ENCODE results near the gene SHOC2. TPM values are rescaled to one million over a fixed set of nuclear protein-coding genes. Genes with fewer than 3 reads are reported as not detected.

Gene SHOC2
- total RNA-seq, 1 experiment from 2014 or later: 23.7 TPM

DNA sequence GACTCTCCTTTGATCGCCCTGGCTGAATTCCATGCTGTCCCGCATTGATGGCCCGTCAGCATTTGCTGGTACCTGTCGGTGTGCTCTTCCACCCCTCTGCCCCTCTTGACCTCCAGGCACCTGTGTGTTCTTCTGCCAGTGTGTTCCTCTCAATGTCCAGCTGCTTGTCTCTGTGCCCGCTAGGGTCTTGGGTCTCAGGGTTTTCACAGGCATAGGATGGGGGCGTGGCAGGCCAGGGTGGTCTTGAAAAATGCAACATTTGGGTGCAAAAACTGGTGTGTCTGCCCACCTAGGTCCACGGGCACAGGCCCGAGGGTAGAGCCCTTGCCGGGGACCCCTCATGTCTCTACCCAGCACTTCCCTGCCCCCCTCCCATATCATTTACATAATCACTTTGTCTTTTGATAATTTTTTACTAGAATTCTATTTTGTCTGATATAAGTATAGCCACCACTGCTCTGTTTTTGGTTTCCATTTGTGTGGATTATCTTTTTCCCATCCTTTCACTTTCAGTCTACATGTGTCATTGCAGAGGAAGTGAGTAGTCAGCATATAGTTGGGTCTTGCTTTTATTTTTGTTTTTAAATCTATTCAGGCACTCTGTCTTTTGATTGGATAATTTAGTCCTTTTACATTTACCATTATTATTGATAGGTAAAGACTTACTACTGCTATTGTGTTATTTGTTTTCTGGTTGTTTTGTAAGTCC, 110.8 kb downstream of the SHOC2 start:
- H4K8ac ChIP-seq (replicated peaks; ENCODE audit: insufficient read length, low read depth, low read length): no peak overlapping the region
- no peak overlapping the region for H2BK120ac ChIP-seq (ENCODE audit: low read depth, low read length, poor library complexity, severe bottlenecking)
- no peak overlapping the region for H3K4ac ChIP-seq (ENCODE audit: low read depth, low read length)
- no peak overlapping the region for H2BK15ac ChIP-seq (ENCODE audit: low read depth, low read length)
- H3K27ac ChIP-seq (ENCODE audit: insufficient read length, low read depth, low read length): no peak overlapping the region
- no peak overlapping the region for H2BK20ac ChIP-seq (ENCODE audit: low read depth, low read length, poor library complexity, severe bottlenecking)
- DNase-seq: no peak
- no peak overlapping the region for H3K23ac ChIP-seq (ENCODE audit: insufficient read length, low read depth, low read length)
- H3K4me1 ChIP-seq (ENCODE audit: insufficient read depth, low read length): no peaks in the 10 kb centered on the region
- no CpG with 5 or more reads among the region's 9 CpGs for WGBS (ENCODE audit: extremely low coverage, insufficient read length, low lambda C conversion rate)
- no peaks in the 10 kb centered on the region for H3K79me2 ChIP-seq (ENCODE audit: insufficient read depth, low read length)
- H3K9ac ChIP-seq (ENCODE audit: extremely low read depth, insufficient read length, low read length): no peak overlapping the region
- no peaks in the 10 kb centered on the region for H3K9me3 ChIP-seq (ENCODE audit: control insufficient read depth, low read depth, low read length)
- H4K5ac ChIP-seq (ENCODE audit: insufficient read length, low read depth, low read length): no peak overlapping the region
- H2BK5ac ChIP-seq (ENCODE audit: insufficient read length, low read length): no peak overlapping the region
- H3K4me1 Mint-ChIP-seq: no peaks in the 10 kb centered on the region
- no peaks in the 10 kb centered on the region for H4K20me1 ChIP-seq (ENCODE audit: control insufficient read depth, insufficient read depth, insufficient read length)
- H2BK12ac ChIP-seq (ENCODE audit: insufficient read length, low read depth, low read length): no peak overlapping the region
- H2AK5ac ChIP-seq (ENCODE audit: insufficient read length, low read length): no peak overlapping the region
- H3K23me2 ChIP-seq (ENCODE audit: insufficient read length, low read depth, low read length, poor library complexity, severe bottlenecking): no peaks in the 10 kb centered on the region
- H3K18ac ChIP-seq (ENCODE audit: insufficient read length, low read depth, low read length): no peak overlapping the region
- H3K27ac Mint-ChIP-seq: peak overlapping the region in 1 of 3 experiments; percentile 19; a peak in 1 of 7 replicates
- no peak overlapping the region for H3K14ac ChIP-seq (ENCODE audit: insufficient read depth, low read length)
- H4K91ac ChIP-seq (ENCODE audit: insufficient read length, low read depth, low read length): no peak overlapping the region
- no peak overlapping the region for H3K4me2 ChIP-seq (ENCODE audit: insufficient read depth, insufficient read length, low read length)
- no peak overlapping the region for H3K4me3 Mint-ChIP-seq
- no peak overlapping the region for H3T11ph ChIP-seq (ENCODE audit: low read length)
- no peaks in the 10 kb centered on the region for H3K79me1 ChIP-seq (ENCODE audit: insufficient read depth, low read depth, low read length, poor library complexity, severe bottlenecking)
- TF ChIP-seq, protein P1, sequence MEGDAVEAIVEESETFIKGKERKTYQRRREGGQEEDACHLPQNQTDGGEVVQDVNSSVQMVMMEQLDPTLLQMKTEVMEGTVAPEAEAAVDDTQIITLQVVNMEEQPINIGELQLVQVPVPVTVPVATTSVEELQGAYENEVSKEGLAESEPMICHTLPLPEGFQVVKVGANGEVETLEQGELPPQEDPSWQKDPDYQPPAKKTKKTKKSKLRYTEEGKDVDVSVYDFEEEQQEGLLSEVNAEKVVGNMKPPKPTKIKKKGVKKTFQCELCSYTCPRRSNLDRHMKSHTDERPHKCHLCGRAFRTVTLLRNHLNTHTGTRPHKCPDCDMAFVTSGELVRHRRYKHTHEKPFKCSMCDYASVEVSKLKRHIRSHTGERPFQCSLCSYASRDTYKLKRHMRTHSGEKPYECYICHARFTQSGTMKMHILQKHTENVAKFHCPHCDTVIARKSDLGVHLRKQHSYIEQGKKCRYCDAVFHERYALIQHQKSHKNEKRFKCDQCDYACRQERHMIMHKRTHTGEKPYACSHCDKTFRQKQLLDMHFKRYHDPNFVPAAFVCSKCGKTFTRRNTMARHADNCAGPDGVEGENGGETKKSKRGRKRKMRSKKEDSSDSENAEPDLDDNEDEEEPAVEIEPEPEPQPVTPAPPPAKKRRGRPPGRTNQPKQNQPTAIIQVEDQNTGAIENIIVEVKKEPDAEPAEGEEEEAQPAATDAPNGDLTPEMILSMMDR (conservative IDR thresholded peaks at IDR 0.05): no peak
- peaks cover 15 to 44% (median 25%) of the 10 kb centered on the region in 3 experiments for H3K36me3 Mint-ChIP-seq (ENCODE audit: insufficient read depth in 1 of 3, low read depth in 3 of 3)
- no peak overlapping the region for H2AFZ ChIP-seq (ENCODE audit: low read length)
- H3K27me3 ChIP-seq (ENCODE audit: insufficient read depth, low read length): no peaks in the 10 kb centered on the region
- no peak overlapping the region for H3K56ac ChIP-seq (ENCODE audit: insufficient read length, low read depth, low read length)
- H3K27me3 Mint-ChIP-seq (ENCODE audit: low read depth): no peaks in the 10 kb centered on the region; the same call in 1 of the 2 replicates
- peaks cover 22 to 25% of the 10 kb centered on the region in 2 experiments for H3K9me3 Mint-ChIP-seq
